ENCODE measurements around the gene CCT7.

The CCT7 gene

DNA sequence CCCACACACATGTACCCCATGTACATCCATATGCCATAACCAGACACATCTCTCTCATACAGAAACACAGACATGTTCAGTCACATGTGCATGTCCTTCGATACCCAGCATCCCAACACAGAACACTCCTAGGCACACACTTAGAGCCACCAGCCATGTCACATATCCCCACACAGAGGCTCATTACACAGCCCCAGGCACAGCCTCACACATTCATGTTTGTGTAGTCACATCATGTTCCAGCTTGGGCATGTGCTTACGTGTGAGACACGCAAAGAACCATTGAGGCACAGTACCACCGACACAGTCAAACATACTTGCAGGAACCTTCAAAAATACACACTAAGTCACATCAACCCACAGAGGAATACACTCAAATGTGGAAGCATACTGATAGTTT lies 32.9 kb downstream of the CCT7 start:
- no peak for DNase-seq (ENCODE audit: low read depth, low spot score)

DNA sequence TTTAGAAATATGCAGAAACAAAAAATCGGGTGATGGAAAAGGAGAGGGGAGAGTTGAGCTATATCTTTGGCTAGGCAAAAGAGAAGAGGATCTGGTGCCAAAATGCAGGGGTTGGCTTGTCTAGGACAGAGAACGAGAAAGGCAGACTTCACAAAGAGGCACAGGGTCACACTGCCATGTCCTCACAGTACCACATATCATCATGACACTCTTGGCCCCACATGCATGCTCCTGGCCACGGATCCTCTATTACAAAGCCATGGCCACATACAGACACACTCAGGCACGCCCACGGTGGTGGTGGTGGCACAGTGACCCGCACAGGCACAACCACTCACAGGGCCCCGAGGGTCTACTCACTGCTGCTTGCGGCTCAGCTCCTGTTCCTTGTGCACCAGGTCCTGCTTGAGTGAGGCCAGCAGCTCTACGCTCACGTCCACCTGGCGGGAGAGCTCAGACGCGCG lies 34.3 kb downstream of the CCT7 start:
- DNase-seq (ENCODE audit: low read depth, low spot score) = no peak

DNA sequence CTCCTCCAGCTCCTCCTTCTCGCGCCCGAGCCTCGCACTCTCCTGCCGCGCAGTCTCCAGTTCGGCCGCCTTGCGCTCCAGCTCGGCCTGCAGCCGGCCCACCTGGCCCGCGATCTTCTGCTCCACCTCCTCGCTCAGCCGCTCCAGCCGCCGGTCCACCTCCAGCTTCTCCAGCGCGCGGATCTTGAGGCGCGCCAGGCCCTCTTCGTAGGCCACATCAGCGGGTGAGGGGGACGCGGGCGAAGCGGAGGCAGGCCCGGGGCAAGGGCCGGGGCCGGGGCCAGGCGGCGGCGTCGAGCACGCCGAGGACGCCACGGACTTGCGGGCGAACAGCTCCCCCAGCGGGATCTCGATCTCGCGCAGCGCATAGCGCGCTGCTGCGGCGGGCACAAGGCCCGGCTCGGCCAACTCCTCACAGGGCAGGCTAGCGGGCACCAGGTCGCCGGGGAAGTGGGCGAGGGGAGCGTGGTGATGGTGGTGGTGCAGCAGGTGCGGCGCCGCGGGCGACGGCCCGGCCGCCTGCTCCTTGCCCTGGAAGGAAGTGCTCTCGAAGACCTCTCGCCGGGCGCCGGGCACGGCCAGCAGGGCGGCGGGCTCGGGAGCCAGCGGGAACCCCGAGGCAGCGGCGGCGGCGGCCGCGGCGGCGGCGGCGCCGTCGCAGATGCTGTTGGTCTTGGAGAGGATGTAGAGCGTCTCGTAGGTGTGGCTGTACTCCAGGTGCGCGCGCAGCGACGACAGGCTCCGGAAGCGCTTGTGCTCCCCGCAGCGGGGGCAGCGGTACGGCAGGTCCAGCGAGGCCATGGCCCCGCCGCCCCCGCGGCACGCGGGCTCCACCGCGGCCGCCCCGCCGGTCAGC lies 35.0 kb downstream of the CCT7 start:
- no peak for DNase-seq (ENCODE audit: low read depth, low spot score)

DNA sequence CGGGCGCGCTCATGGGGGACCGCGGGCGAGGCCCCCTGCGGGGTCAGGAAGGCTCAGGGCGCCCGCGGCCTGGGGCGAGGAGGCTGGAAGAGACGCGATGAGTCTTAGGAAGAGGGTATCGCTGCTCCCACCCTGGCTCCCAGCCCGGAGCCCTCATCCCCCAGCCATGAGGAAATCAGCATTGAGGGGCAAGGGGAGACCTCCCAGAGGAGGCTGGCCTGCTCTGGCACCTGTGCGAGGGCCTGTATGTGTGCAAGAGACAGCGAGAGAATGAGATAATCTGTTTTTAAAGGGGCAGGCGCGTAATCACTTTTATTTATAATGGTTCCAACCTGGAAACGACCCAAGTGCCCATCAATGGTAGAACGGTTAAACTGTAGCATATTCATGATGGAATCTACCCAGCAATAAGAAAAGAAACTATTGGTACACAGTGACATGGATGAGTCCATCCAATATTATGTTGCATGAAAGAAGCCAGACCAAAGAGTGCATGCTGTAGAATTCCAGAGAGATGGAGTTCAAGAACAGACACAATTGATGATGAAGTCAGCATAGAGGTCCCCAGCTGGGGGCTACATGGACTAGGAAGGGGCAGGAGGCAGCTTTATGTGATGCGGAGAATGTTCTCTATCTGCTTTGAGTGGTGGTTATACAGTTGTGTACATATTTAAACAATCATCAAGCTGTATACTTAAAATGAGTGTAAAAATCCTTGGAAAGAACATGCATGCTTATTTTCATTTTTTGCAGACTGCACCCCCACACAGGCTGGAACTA lies 35.8 kb downstream of the CCT7 start:
- DNase-seq (ENCODE audit: low read depth, low spot score) = no peak

DNA sequence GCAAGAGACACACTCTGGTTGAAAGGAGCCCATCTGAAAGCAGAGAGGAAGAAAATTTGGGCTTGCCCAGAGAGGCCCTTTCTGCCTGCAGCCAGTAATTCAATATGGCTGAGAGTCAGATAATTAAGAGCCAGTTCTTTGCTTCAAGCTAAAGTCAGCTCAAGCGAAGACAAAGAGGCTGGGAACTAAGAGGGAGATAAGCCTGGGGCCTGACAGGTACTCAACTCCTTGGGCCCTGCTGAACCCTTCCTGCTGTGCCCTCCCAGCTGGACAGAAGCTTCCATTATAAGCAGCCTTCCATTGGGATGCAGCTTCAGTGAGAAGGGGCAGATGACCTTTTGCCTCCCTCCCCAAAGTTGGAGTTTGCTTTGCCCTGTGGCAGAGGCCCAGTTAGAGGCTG lies 38.2 kb downstream of the CCT7 start:
- no peak for DNase-seq (ENCODE audit: low read depth, low spot score)

DNA sequence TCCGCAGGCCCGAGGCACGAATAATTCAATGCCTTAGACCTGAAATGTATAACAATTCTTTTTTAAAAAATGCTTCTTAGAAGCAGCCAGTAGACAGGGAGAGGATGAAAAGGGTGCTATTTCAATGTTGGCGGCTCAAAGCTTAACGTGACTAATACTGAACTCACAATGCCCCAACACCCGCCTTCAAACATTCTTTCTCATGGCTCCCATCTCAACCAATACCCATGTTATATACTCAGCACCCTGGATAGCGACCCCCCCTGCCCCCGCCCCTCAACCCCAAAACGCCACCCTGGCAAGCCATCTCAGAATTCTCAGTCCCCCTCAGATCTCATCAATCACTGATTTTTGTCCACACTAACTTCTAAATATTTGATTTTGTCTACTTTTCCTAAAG lies 45.7 kb downstream of the CCT7 start:
- DNase-seq (ENCODE audit: low read depth, low spot score) = no peak

DNA sequence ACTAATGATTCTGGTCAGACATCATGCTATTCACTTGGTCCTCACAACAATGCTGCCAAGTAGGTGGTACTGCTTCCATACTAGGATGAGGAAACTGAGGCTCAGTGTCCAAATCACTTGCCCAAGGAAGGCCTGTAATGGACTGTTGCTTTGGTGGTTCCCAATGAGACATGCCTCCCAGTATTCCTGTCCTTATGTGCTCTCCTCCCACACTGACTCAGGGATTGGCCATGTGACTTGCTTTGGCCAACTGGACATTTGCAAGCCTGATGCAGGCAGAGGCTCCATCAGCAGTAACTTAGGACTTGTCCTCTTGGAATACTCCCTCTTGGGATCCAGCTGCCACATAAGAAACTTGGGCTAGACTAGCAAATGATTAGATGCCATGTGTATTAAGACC lies 47.1 kb downstream of the CCT7 start:
- no peak for DNase-seq (ENCODE audit: low read depth, low spot score)

DNA sequence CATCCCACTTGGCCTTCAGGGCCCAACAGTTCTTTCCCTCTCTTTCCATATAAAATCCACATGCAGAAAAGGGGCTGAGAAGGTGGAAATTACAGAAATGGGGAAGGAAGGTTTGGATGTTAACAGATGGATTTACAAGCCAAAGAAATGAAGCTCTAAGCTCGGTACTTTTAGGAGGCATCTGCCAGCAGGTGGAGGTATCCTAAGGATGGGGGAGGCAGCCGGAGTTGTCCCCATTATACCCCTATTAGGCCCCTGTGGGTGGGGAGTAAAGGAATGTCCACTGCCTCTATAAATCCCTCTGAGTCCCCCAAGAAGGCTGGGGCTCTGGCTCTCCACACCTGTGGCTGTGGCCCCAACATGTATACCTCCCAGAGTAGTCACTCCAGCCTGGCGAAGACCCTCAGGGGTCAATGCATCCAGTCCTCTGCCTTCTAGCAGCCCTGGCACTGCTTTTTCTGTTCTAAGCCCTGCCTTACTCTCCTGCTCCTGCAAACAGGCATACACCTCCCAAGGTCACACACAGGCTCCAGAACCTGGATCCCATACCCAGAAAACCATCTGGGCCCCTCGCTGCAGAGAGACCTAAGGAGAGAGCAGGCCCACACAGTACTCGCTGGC lies 48.9 kb downstream of the CCT7 start:
- no peak for DNase-seq (ENCODE audit: low read depth, low spot score)

DNA sequence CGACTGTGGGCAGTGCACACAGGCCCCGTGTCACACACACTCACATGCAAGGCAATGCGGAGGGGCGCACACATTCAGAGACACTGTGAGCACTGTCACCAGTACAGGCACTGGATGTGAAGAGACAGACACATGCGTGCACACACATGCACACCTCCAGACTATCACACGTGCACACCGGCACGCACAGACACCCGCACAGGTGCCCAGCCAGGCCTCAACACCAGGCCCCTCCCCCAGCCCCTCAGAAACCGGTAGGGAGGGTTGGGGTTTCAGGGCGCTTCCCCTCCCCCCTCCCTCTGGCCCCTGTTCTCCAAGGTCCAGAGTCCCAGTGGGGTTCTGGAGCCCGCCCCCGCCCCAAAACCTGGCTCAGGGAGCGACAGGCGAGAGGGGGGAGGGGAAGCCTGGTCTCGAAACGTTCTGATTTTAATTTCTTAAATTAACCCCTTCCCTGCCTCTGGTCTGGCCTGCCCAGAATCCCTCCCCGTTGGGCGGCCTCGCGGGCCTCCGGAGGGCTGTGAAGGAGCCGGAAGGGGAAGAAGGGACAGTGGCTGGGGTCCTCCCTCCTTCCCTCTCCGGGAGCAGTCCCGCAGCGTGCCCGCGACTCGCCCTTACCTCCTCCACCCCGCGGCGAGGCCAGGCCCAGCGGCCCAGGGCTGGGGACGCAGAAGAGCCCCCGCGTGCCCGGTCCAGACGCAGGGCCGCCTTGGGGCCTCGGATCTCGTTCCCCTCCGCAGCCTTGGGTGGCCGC lies 49.6 kb downstream of the CCT7 start:
- no peak for DNase-seq (ENCODE audit: low read depth, low spot score)

DNA sequence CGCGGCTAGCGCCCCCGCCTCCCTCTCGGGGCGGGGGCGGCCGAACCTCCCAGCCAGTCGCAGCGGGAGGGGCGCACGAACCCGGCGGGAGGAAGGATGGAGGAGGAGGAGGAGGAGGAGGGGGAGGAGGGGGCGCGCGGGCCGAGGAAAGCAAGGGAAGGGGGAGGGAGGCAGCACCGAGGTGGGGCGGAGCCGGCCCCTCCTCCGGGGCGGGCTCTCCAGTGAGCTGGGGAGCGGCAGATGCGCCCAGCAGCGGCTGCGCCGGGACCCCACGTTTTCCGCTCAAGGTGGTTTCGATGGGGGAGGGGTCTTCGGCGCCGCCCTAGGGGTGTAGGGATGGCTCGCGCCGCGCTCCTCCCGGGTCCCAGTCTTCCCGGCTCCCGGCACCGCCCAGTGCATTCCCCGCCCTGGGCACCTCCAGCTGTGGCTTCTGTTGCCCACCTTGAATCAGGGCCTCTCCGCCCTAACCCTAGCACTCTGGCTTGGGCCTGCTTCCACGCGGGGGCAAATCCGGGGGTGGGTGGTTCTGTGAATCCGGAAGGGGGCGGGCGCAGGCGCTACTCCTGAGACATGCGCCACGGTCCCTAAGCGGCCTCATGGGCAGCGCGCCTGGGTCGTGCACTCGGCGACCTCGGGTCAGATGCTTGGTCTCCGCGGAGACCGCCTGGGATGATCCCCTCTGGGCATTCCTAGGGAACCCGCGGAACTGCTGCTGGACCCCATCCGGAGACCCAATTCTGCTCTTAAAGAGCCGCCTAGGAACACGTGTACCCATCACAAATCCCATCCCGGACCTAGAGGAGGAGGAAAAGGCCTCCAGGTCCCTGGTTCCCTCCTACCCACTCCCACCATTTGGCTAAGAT lies 50.4 kb downstream of the CCT7 start, which contains the start of gene FBXO41:
Gene FBXO41, minus strand, starts transcription at position 183 of the 863 bp plus-strand sequence. CDS start 14,848 bp downstream, outside the sequence.
- no peak for DNase-seq (ENCODE audit: low read depth, low spot score)

DNA sequence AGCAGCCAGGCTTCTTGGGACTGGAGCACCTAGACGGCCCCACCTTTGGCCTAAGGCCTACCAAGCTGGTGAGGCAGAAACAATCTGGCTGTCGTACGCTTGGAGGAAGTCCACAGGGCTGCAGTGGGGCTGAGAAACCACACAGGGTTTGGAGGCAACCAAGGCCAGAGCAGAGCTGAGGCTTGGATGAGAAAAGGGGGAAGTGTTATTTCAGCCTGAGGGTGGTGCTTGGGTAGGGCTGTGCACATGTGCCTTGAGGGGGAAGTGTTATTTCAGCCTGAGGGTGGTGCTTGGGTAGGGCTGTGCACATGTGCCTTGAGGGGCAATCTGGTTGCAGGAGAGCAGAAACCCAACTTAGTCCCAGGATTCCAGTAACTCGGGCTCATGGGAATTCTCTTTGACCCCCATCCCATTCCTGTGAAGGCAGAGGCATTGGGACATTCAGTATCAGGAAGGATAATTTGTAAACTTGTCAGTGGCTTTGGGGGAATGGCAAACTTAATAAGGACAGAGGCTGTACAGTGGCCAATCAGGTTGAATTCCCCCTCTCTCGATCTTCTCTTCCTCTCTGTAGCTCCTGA lies 51.1 kb downstream of the CCT7 start:
- no peak for DNase-seq (ENCODE audit: low read depth, low spot score)

DNA sequence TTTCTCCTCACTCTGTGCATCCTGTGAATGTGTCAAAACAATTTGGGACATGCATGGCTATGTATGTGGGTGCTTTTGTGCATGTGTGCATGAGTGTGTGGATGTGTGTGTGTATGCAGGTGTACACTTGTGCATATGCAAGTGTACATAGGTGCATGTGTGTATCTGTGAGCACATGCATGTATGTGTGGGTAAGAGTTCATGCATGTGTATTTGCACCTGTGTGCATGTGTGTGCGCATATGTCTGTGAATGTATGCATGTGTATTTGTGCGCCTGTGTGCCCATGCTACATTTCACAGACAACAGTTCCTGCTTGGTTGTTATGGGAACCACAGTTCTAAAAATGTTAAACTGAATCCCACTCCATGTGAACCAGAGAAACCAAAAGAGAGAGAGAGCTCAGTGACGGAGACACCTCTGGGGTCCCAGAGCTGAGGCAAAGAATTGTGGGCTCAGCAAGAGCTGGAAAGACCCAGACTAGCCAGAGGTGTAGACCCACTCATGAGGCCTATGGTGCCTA lies 52.1 kb downstream of the CCT7 start:
- no peak for DNase-seq (ENCODE audit: low read depth, low spot score)

DNA sequence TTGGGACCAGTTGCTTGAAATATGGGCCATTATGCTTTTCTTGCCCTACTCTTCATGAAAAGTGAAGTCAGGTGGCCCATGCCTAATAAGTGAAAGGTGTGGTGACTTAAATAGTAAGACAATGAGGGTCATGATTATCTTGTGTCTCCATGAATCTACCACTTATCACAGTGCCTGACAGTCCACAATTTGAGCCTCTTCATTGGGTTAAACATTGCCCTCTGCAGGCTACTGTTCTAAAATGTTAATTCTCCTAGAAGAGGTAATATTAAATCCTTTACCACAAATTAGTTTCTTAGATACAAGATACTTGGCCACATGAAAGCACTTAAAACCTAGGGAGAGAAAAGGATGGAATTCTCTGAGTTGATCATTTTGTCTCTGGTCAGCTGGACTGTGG lies 55.2 kb downstream of the CCT7 start:
- no peak for DNase-seq (ENCODE audit: low read depth, low spot score)

DNA sequence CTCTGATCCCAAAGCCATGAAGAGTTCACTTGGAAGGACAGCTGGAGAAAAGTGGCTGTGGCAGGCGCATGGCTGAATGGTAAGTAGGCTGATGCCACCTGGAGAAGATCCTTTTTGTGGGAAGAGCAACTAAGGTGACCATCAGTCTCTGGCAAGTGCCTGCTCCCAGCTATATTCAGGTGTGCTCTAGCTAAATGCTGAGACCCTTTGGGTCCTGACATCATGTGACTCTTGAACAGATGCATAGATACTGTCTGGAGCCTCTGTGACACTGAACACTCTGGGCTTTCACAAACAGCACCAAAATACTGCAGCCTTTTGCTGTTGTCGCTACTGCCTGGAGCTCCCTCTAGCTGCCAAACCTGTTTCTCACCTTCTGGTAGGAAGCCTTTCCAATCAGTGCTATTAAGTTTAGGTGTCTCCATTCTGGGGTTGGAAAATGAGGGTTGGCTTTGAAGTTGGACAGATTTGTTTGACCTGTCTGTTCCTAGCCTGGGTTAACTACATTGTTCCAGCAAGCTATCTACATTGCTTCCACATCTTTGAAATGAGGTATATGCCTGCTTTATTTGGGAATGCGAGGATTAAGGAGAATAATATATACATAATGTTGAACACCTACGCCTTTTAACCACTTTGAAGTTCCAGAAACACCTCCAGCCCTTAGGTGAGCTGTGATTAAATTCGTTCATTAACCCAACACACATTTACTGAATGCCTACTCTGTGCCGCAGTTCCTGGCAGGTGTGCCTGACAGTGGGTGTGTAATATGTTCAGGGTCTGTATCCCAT lies 56.1 kb downstream of the CCT7 start:
- DNase-seq (ENCODE audit: low read depth, low spot score) = no peak

DNA sequence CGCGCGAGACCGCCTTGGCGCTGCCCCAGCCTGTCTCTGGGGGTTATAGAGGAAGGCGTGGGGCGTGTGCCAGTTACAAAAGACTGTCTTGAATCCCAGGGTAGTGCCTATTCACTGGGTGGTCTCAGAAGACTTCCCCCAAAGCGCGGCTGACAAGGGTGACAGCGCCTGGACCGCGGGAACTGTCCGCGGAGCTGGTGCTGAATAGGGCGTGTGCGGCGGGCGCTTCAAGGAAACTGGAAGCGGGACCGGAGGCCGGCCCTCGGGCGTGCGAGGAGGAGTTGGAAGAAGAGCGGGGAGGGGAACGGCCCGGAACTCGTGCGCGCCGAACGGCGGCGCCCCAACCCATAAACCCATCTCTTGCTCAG lies 57.0 kb downstream of the CCT7 start:
- DNase-seq (ENCODE audit: low read depth, low spot score) = no peak

DNA sequence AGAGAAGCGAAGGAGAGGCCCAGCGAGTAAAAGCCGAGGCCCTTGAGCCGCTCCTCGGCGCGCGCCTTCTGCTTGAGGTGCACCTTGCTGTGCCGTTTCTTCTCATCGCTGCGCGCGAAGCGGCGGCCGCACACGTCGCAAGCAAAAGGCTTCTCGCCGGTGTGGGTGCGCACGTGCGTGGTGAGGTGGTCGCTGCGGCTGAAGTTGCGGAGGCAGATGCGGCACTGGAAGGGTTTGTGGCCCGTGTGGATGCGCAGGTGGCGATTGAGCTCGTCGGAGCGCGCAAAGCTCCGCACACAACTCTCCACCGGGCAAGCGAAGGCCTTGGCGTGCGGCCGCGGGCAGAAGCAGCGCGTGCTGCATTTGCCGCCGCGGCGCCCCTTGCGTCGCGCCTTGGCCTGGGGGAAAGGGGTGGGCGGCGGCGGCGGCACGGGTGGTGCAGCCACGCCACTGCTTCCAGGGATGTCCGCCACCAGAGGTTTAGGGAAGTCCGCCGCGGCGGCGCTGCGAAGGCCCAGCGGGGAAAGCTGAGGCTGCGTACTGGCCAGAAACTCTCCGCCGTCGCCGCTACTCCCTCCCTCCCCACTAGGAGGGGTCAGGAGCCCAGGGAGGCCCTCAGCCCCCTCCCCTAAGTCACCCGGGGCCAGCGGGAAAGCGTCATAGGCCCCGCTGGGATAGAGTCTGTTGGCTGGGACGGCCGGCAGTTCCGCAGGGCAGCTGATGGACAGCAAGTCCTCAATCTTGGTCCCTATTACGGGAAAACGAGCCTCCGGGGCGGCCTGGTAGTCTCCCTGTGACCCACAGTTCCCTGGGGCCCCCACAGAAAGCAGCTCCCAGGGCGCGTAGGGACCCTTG lies 57.6 kb downstream of the CCT7 start:
- no peak for DNase-seq (ENCODE audit: low read depth, low spot score)

DNA sequence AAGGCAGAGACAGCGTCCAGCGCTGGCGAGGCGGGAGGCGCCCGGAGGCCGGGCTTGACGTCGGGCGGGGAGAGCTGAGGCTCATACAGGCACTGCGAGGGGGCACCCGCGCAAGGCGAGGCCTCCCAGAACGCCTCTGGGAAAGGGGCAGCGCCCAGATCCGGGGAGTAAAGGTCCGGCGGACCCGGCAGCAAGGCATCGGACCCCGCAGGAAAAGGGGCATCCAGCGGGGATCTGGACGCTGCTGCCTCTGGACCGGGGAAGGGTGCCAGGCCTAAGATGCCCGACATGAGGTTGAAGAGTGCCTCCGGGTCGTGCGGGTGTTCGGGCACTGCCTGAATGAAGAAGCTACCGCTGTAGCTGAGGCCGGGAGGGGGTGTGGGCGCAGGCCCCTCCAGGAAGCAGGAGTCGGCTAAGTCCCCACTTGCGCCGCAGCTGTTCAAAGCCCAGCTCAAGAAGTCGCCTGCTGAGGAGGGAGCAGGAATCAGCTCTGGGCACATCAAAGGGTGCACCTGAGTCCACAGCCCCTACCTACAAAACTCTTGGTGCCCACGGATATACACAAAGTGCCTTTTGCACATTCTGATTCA lies 58.3 kb downstream of the CCT7 start:
- DNase-seq (ENCODE audit: low read depth, low spot score) = no peak
